SK-N-DZ (cell line): ENCODE results near the gene MUC6. TPM values are rescaled to one million over a fixed set of nuclear protein-coding genes. Genes with fewer than 3 reads are reported as not detected.

Experiments
- DNase-seq: peaks from one replicate; pipeline ENCODE4 v3.0.0-alpha.2; 2015; ENCODE audit warnings: low spot score
- polyA plus RNA-seq, 2 experiments: library from polyadenylated mRNA; depleted of rRNA; stranded (reverse); fragments of >200 nt; gene quantifications; 2 replicates each; pipeline ENCODE4 v1.2.3, GENCODE V29; 2014

MUC6 gene
- not detected in 2 replicates for polyA plus RNA-seq (2014; cell fraction: cytosol; rRNA removed)
- polyA plus RNA-seq (2014; cell fraction: nucleus; rRNA removed): not detected in 2 replicates

GRCh38 chr11:1036303-1036923, at the start of gene MUC6:
Gene MUC6, minus strand, starts transcription at chr11:1036718. Its CDS starts 63 bp downstream, at chr11:1036655.
- no peak for DNase-seq

- DNase-seq: no peak
Observed at GRCh38 chr11:1085440-1086170, 49.1 kb upstream of the MUC6 start.

GRCh38 chr11:1084561-1085439, 48.3 kb upstream of the MUC6 start:
- no peak for DNase-seq

GRCh38 chr11:1083621-1084551, 47.4 kb upstream of the MUC6 start:
- no peak for DNase-seq

- DNase-seq: no peak
Observed at GRCh38 chr11:1082728-1083620, 46.5 kb upstream of the MUC6 start.

- DNase-seq: no peak
Observed at GRCh38 chr11:1082346-1082727, 45.8 kb upstream of the MUC6 start.

GRCh38 chr11:1081601-1082311, 45.2 kb upstream of the MUC6 start:
- no peak for DNase-seq

GRCh38 chr11:1078191-1078601, 41.7 kb upstream of the MUC6 start:
- no peak for DNase-seq

GRCh38 chr11:1077417-1078119, 41.0 kb upstream of the MUC6 start:
- DNase-seq: no peak

GRCh38 chr11:1077033-1077416, 40.5 kb upstream of the MUC6 start:
- no peak for DNase-seq

GRCh38 chr11:1076061-1076665, 39.6 kb upstream of the MUC6 start:
- no peak for DNase-seq

- DNase-seq: no peak
Observed at GRCh38 chr11:1075341-1075911, 38.9 kb upstream of the MUC6 start.

- no peak for DNase-seq
Observed at GRCh38 chr11:1074244-1075221, 38.0 kb upstream of the MUC6 start, which contains the start of gene MUC2. Gene MUC2, plus strand, starts transcription at chr11:1074874.

- DNase-seq: no peak
Observed at GRCh38 chr11:1073851-1074243, 37.3 kb upstream of the MUC6 start.

- DNase-seq: no peak
Observed at GRCh38 chr11:1073261-1073724, 36.8 kb upstream of the MUC6 start.

- DNase-seq: no peak
Observed at GRCh38 chr11:1072821-1073231, 36.3 kb upstream of the MUC6 start.
